H1 (cell line): ENCODE data around the gene YBX3. TPM values are rescaled to one million over a fixed set of nuclear protein-coding genes. Genes with fewer than 3 reads are reported as not detected.
A peak's percentile ranks its signal among the peaks of the same experiment; 100 is the strongest.

Source experiments
- CTCF ChIA-PET: fragments of 300-600 bp; sonication (Branson Sonifier 250); formaldehyde crosslinking; loops from one replicate; lab custom pipeline; 2021; ENCODE audit not compliant: partially characterized antibody; lab: Charles Lee
- POLR2A ChIA-PET: fragments of 300-600 bp; sonication (Branson Sonifier 250); formaldehyde crosslinking; loops from one replicate; lab custom pipeline; 2021; ENCODE audit warnings: inconsistent platforms; ENCODE audit not compliant: partially characterized antibody; lab: Charles Lee
- DNase-seq, 2 experiments: peaks; one replicate each; pipeline versions ENCODE4 v3.0.0 to v3.0.0-alpha.2; 2010 to 2022; ENCODE audit warnings: low spot score in 2 of 2, low read depth in 1 of 2, mixed read lengths in 1 of 2
- FAIRE-seq: peaks from 2 replicates; lab custom pipeline; 2011; peaks lifted over from hg19 to GRCh38; lab: Jason Lieb, UNC
- H2AFZ ChIP-seq: 2 replicates; pipeline ENCODE4 v1.8.1; 2012; ENCODE audit warnings: low read length, inconsistent platforms
- H2AK5ac ChIP-seq: 2 replicates; pipeline ENCODE4 v1.6.1; 2013; ENCODE audit warnings: low read depth, low read length
- H2BK120ac ChIP-seq: replicated peaks from 2 replicates; pipeline ENCODE3; 2013; ENCODE audit warnings: low read depth, low read length, inconsistent platforms
- H2BK12ac ChIP-seq: 2 replicates; pipeline ENCODE4 v1.6.1; 2013; ENCODE audit warnings: low read depth, low read length
- H2BK15ac ChIP-seq: 2 replicates; pipeline ENCODE4 v1.6.1; 2013; ENCODE audit warnings: low read length
- H2BK20ac ChIP-seq: 2 replicates; pipeline ENCODE4 v1.6.1; 2013; ENCODE audit warnings: low read length
- H2BK5ac ChIP-seq: 2 replicates; pipeline ENCODE4 v1.6.1; 2013; ENCODE audit warnings: low read depth, low read length
- H3K14ac ChIP-seq: 2 replicates; pipeline ENCODE4 v1.6.1; 2013; ENCODE audit warnings: inconsistent platforms; ENCODE audit not compliant: insufficient read length
- H3K18ac ChIP-seq: 2 replicates; pipeline ENCODE4 v1.6.1; 2013; ENCODE audit warnings: low read length; ENCODE audit errors: extremely low read depth
- H3K23ac ChIP-seq: 2 replicates; pipeline ENCODE4 v1.6.1; 2013; ENCODE audit warnings: inconsistent platforms; ENCODE audit not compliant: insufficient read length
- H3K23me2 ChIP-seq: 2 replicates; pipeline ENCODE4 v1.6.1; 2013; ENCODE audit warnings: low read depth, low read length
- H3K27ac ChIP-seq: 2 replicates; pipeline ENCODE4 v1.6.1; 2011; ENCODE audit warnings: low read depth, low read length, inconsistent platforms
- H3K27me3 ChIP-seq, 4 experiments: replicated peaks in 1 of 4; 1 replicate in 1 of 4; 2 replicates in 3 of 4; pipeline versions ENCODE4 v1.6.1 to v1.8.1; 2011 to 2013; ENCODE audit warnings: low read length in 3 of 4, mild to moderate bottlenecking in 3 of 4, inconsistent platforms in 2 of 4, mixed read lengths in 2 of 4, moderate library complexity in 1 of 4; ENCODE audit not compliant: control insufficient read depth in 3 of 4, insufficient read depth in 3 of 4; ENCODE audit errors: extremely low read depth in 1 of 4
- H3K36me3 ChIP-seq, 4 experiments: 2 replicates each; pipeline versions ENCODE4 v1.6.1 to v1.8.1; 2011 to 2013; ENCODE audit warnings: mild to moderate bottlenecking in 4 of 4, low read length in 3 of 4, moderate library complexity in 2 of 4, control low read depth in 1 of 4, inconsistent platforms in 1 of 4; ENCODE audit not compliant: insufficient read depth in 4 of 4, control insufficient read depth in 2 of 4
- H3K4ac ChIP-seq: replicated peaks from 2 replicates; pipeline ENCODE3; 2013; ENCODE audit warnings: low read length, low read depth, mixed read lengths, inconsistent platforms; ENCODE audit not compliant: insufficient read length
- H3K4me1 ChIP-seq, 4 experiments: replicated peaks in 1 of 4; 1 replicate in 1 of 4; 2 replicates in 3 of 4; pipeline versions ENCODE4 v1.6.1 to v1.8.1; 2011 to 2013; ENCODE audit warnings: low read length in 3 of 4, inconsistent platforms in 2 of 4, mixed read lengths in 1 of 4; ENCODE audit not compliant: insufficient read depth in 4 of 4, control insufficient read depth in 3 of 4
- H3K4me2 ChIP-seq, 2 experiments: 2 replicates each; pipeline versions ENCODE4 v1.6.1 to v1.8.1; 2011 to 2013; ENCODE audit warnings: low read depth in 2 of 2, low read length in 2 of 2, control low read depth in 1 of 2, inconsistent platforms in 1 of 2, mild to moderate bottlenecking in 1 of 2; ENCODE audit not compliant: insufficient read depth in 1 of 2
- H3K4me3 ChIP-seq, 4 experiments: fragments of 200-600, 300-600 bp in 1 of 4; sonication (generic), shearing (Covaris generic), sonication (Bioruptor Twin) in 1 of 4; 2 replicates each; pipeline versions ENCODE4 v1.5.1 to v1.8.1; 2011 to 2016; ENCODE audit warnings: low read length in 4 of 4, low read depth in 3 of 4, control low read depth in 2 of 4, inconsistent platforms in 2 of 4, mild to moderate bottlenecking in 2 of 4, mixed read lengths in 1 of 4, moderate library complexity in 1 of 4; ENCODE audit not compliant: insufficient read depth in 2 of 4; ENCODE audit errors: extremely low read depth in 1 of 4
- H3K56ac ChIP-seq: replicated peaks from 2 replicates; pipeline ENCODE3; 2013; ENCODE audit warnings: low read depth, mild to moderate bottlenecking, mixed read lengths, low read length, inconsistent platforms; ENCODE audit not compliant: insufficient read length
- H3K79me1 ChIP-seq: 2 replicates; pipeline ENCODE4 v1.6.1; 2013; ENCODE audit warnings: low read depth, low read length, control low read depth
- H3K79me2 ChIP-seq, 2 experiments: 2 replicates each; pipeline versions ENCODE4 v1.6.1 to v1.8.1; 2012 to 2013; ENCODE audit warnings: low read length in 2 of 2, mild to moderate bottlenecking in 2 of 2, inconsistent platforms in 1 of 2; ENCODE audit not compliant: insufficient read depth in 2 of 2, control insufficient read depth in 1 of 2
- H3K9ac ChIP-seq, 4 experiments: replicated peaks in 1 of 4; 1 replicate in 1 of 4; 2 replicates in 3 of 4; pipeline versions ENCODE4 v1.6.1 to v1.8.1; 2011 to 2013; ENCODE audit warnings: low read depth in 3 of 4, low read length in 3 of 4, control low read depth in 2 of 4, mild to moderate bottlenecking in 2 of 4, moderate library complexity in 2 of 4, inconsistent platforms in 1 of 4; ENCODE audit errors: extremely low read depth in 1 of 4
- H3K9me3 ChIP-seq, 2 experiments: 2 replicates each; pipeline versions ENCODE4 v1.6.1 to v1.8.1; 2012 to 2013; ENCODE audit warnings: mild to moderate bottlenecking in 2 of 2, moderate library complexity in 2 of 2, control low read depth in 1 of 2, inconsistent platforms in 1 of 2, low read depth in 1 of 2, low read length in 1 of 2, mixed read lengths in 1 of 2; ENCODE audit not compliant: insufficient read depth in 2 of 2
- H4K20me1 ChIP-seq, 2 experiments: replicated peaks in 1 of 2; 2 replicates each; pipeline versions ENCODE3 to v1.8.1; 2011 to 2013; ENCODE audit warnings: inconsistent platforms in 2 of 2, low read length in 2 of 2, mild to moderate bottlenecking in 1 of 2; ENCODE audit not compliant: insufficient read depth in 2 of 2, control insufficient read depth in 1 of 2
- H4K5ac ChIP-seq: 2 replicates; pipeline ENCODE4 v1.6.1; 2013; ENCODE audit warnings: low read length, low read depth, mixed read lengths, inconsistent platforms; ENCODE audit not compliant: insufficient read length
- H4K8ac ChIP-seq: 2 replicates; pipeline ENCODE4 v1.8.0; 2013; ENCODE audit warnings: mild to moderate bottlenecking, moderate library complexity, low read length, inconsistent platforms; ENCODE audit not compliant: insufficient read depth; ENCODE audit errors: extremely low read depth
- H4K91ac ChIP-seq: replicated peaks from 2 replicates; pipeline ENCODE3; 2013; ENCODE audit warnings: low read length, mixed read lengths, inconsistent platforms; ENCODE audit not compliant: insufficient read length
- ATF3 ChIP-seq: IDR thresholded peaks from 2 replicates; pipeline ENCODE4 v1.6.1; 2011; ENCODE audit warnings: low read depth, mild to moderate bottlenecking, low read length; ENCODE audit not compliant: insufficient read depth
- EGR1 ChIP-seq: IDR thresholded peaks from 2 replicates; pipeline ENCODE4 v1.6.1; 2011; ENCODE audit warnings: low read depth, low read length, borderline replicate concordance
- KDM4A ChIP-seq: IDR thresholded peaks from one replicate; pipeline ENCODE4 v1.7.1; 2012; ENCODE audit warnings: low read depth, mild to moderate bottlenecking, moderate library complexity, low read length, inconsistent platforms; ENCODE audit not compliant: severe bottlenecking
- NRF1 ChIP-seq: IDR thresholded peaks from 2 replicates; pipeline ENCODE4 v1.6.1; 2011; ENCODE audit warnings: mild to moderate bottlenecking, low read depth, low read length, improper control_type of control experiment
- PHF8 ChIP-seq: fragments of 200-600 bp; sonication (generic); conservative IDR thresholded peaks from 2 replicates; pipeline ENCODE4 v1.7.1; 2012; ENCODE audit warnings: low read depth, mild to moderate bottlenecking, inconsistent platforms, low read length, moderate library complexity
- SAP30 ChIP-seq: fragments of 300-600 bp; sonication (generic); IDR thresholded peaks from 2 replicates; pipeline ENCODE4 v1.7.1; 2012; ENCODE audit warnings: low read length, moderate library complexity, mild to moderate bottlenecking, inconsistent platforms; ENCODE audit not compliant: insufficient read depth, insufficient replicate concordance
- SP1 ChIP-seq: IDR thresholded peaks from 2 replicates; pipeline ENCODE4 v1.6.1; 2011; ENCODE audit warnings: low read depth, low read length
- TCF12 ChIP-seq: IDR thresholded peaks from 2 replicates; pipeline ENCODE4 v1.6.1; 2011; ENCODE audit warnings: low read depth, mild to moderate bottlenecking, low read length
- WGBS, 2 experiments: shearing (Covaris generic) in 1 of 2; methylation state at CpG; one replicate each; pipeline versions ENCODE4 v1.1.6 to v1.1.7; 2013 to 2015; ENCODE audit warnings: low lambda C conversion rate in 2 of 2, mixed read lengths in 2 of 2, inconsistent platforms in 1 of 2, low coverage in 1 of 2, missing lambda C conversion rate in 1 of 2; ENCODE audit not compliant: insufficient replicate concordance in 2 of 2, insufficient coverage in 1 of 2, insufficient read length in 1 of 2; ENCODE audit errors: extremely low coverage in 1 of 2, missing lambda C conversion rate in 1 of 2; 5-methylcytosine and 5-hydroxymethylcytosine counted together
- polyA plus RNA-seq, 7 experiments: library from polyadenylated mRNA; depleted of rRNA in 3 of 7; stranded (reverse) in 5 of 7; unstranded in 2 of 7; fragments of >200 nt in 5 of 7; fragments of 200-250 nt in 2 of 7; gene quantifications; 1 replicate in 5 of 7; 2 replicates in 1 of 7; 4 replicates in 1 of 7; pipeline versions ENCODE4 v1.2.1 to v1.2.3, GENCODE V29; 2011 to 2013; ENCODE audit warnings: missing spikeins in 2 of 7, mixed read lengths in 2 of 7
- total RNA-seq: library from RNA; stranded (reverse); fragmentation: NEBNext Ultra II Directional; extraction: Animal tissue kit (Norgen Biotek cat#: 25700); gene quantifications from 2 replicates; pipeline ENCODE4 v1.2.1, GENCODE V29; 2021
- TF ChIP-seq, protein P1 (sequence below): IDR thresholded peaks from 2 replicates; pipeline ENCODE4 v1.6.1; 2012; ENCODE audit warnings: low read length, inconsistent platforms

Gene YBX3
- total and polyA plus RNA-seq, 2 of the 8 experiments (the other 6 are each of a cell fraction or from before 2014, with no cell fraction given): 83.1 to 480 TPM

GRCh38 chr12:10750385-10750727 is 27.2 kb upstream of the YBX3 start:
- no peak overlapping the region for H2BK5ac ChIP-seq
- H3K18ac ChIP-seq: no peak overlapping the region
- no peak overlapping the region for H3K4ac ChIP-seq
- H3K9me3 ChIP-seq: peaks cover 7% of the 10 kb centered on the region in 2 experiments; a peak in 2 of 4 replicates
- H3K36me3 ChIP-seq: no peaks in the 10 kb centered on the region
- no peak overlapping the region for H2AFZ ChIP-seq
- H3K79me1 ChIP-seq: no peaks in the 10 kb centered on the region
- H3K56ac ChIP-seq: no peak overlapping the region
- no peak overlapping the region for H3K27ac ChIP-seq
- no peak overlapping the region for H2BK12ac ChIP-seq
- no peak overlapping the region for H3K4me3 ChIP-seq
- no peaks in the 10 kb centered on the region for H4K20me1 ChIP-seq
- no peak for TF ChIP-seq NRF1
- no peak for TF ChIP-seq KDM4A
- no peak for TF ChIP-seq EGR1
- no peak for TF ChIP-seq ATF3
- no peak for TF ChIP-seq SAP30
- TF ChIP-seq TCF12: no peak
- no peak for TF ChIP-seq SP1
- TF ChIP-seq, protein P1, sequence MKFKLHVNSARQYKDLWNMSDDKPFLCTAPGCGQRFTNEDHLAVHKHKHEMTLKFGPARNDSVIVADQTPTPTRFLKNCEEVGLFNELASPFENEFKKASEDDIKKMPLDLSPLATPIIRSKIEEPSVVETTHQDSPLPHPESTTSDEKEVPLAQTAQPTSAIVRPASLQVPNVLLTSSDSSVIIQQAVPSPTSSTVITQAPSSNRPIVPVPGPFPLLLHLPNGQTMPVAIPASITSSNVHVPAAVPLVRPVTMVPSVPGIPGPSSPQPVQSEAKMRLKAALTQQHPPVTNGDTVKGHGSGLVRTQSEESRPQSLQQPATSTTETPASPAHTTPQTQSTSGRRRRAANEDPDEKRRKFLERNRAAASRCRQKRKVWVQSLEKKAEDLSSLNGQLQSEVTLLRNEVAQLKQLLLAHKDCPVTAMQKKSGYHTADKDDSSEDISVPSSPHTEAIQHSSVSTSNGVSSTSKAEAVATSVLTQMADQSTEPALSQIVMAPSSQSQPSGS: no peak
- TF ChIP-seq PHF8: no peak
- no peak overlapping the region for H4K8ac ChIP-seq
- no peak overlapping the region for H3K9ac ChIP-seq
- no peak overlapping the region for H2AK5ac ChIP-seq
- no peaks in the 10 kb centered on the region for H3K27me3 ChIP-seq
- H3K4me2 ChIP-seq: peak overlapping the region in 1 of 2 experiments; percentile 24; a peak in 1 of 4 replicates
- ChIA-PET POLR2A (interaction anchor here (1.7 kb wide), 1 partner anchor 27 kb away, joined by 11 read pairs; the partner anchor contains the start of gene YBX3), CTCF (interaction anchor here (0.6 to 2.1 kb wide), 38 partner anchors 9 to 1514 kb away, joined by 3 to 11 read pairs (median 4); partner anchors contain the start of gene YBX3)
- H3K23me2 ChIP-seq: no peaks in the 10 kb centered on the region; the same call in 1 of the 2 replicates
- no peak overlapping the region for H3K14ac ChIP-seq
- 17% methylated on average over 4 of the region's 4 CpGs; no CpG with 5 or more reads in 1 of the 2 experiments for WGBS, 2 experiments
- no peak for FAIRE-seq
- no peak for DNase-seq
- no peak overlapping the region for H3K23ac ChIP-seq
- no peaks in the 10 kb centered on the region for H3K79me2 ChIP-seq
- H4K91ac ChIP-seq: no peak overlapping the region
- no peak overlapping the region for H2BK15ac ChIP-seq
- no peak overlapping the region for H4K5ac ChIP-seq
- H2BK120ac ChIP-seq: no peak overlapping the region
- peaks cover 0 to 4% (median 0%) of the 10 kb centered on the region in 4 experiments; a peak in 1 of 7 replicates for H3K4me1 ChIP-seq
- no peak overlapping the region for H2BK20ac ChIP-seq
